HL-60 (cell line): Measurements from ENCODE around the gene POLR3A.

ENCODE experiments used
- DNase-seq, 2 experiments: peaks; one replicate each; pipeline ENCODE4 v3.0.0-alpha.2; 2010 to 2020; ENCODE audit warnings: low read depth in 1 of 2, low spot score in 1 of 2
- H3K27ac ChIP-seq: fragments of 250-450 bp; sonication (Bioruptor Pico); replicated peaks from 2 replicates; pipeline ENCODE4 v1.5.1; 2020; ENCODE audit warnings: mild to moderate bottlenecking, moderate library complexity
- H3K27me3 ChIP-seq: fragments of 250-450 bp; sonication (Bioruptor Pico); 2 replicates; pipeline ENCODE4 v1.5.1; 2021; ENCODE audit warnings: mild to moderate bottlenecking, moderate library complexity; ENCODE audit not compliant: insufficient read depth, poor library complexity, severe bottlenecking
- H3K4me3 ChIP-seq: replicated peaks from 2 replicates; pipeline ENCODE4 v1.5.1; 2011; ENCODE audit warnings: mild to moderate bottlenecking, control low read depth, low read length; ENCODE audit not compliant: insufficient read depth
- GABPA ChIP-seq: IDR thresholded peaks from 2 replicates; pipeline ENCODE4 v1.6.1; 2012; ENCODE audit warnings: low read depth
- POLR2AphosphoS5 ChIP-seq: IDR thresholded peaks from 2 replicates; pipeline ENCODE4 v1.6.1; 2012; ENCODE audit warnings: low read depth
- SPI1 ChIP-seq: IDR thresholded peaks from 2 replicates; pipeline ENCODE4 v1.6.1; 2012; ENCODE audit warnings: low read depth, mild to moderate bottlenecking, borderline replicate concordance
- TF ChIP-seq, protein P1 (sequence below): IDR thresholded peaks from one replicate; pipeline ENCODE4 v1.5.1; 2011; ENCODE audit warnings: low read length, control low read depth, inconsistent platforms; ENCODE audit not compliant: insufficient read depth
- TF ChIP-seq, protein P2 (sequence below): IDR thresholded peaks from 2 replicates; pipeline ENCODE4 v1.6.1; 2012; ENCODE audit warnings: low read depth; ENCODE audit not compliant: insufficient replicate concordance

POLR3A gene

DNA sequence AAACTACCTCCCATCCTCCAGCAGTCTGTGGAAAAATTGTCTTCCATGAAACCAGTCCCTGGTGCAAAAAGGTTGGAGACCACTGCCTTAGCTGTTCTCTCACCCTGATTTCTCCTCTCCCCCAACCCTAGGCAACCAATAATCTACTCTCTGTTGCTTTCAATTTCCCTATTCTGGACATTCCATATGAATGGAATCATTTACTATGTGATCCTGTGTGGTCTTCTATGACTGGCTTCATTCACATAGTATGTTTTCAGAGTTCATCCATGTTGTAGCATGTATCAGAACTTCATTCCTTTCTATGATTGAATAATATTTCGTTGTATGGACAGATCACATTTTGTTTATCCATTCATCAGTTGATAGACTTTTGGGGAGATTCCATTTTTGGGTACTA lies 64.5 kb downstream of the POLR3A start:
- H3K4me3 ChIP-seq, result no peak overlapping the region
- no peaks in the 10 kb centered on the region for H3K27me3 ChIP-seq
- no peak for DNase-seq
- H3K27ac ChIP-seq, result no peak overlapping the region
- TF ChIP-seq GABPA (no peak), POLR2AphosphoS5 (no peak)
- TF ChIP-seq, protein P1, sequence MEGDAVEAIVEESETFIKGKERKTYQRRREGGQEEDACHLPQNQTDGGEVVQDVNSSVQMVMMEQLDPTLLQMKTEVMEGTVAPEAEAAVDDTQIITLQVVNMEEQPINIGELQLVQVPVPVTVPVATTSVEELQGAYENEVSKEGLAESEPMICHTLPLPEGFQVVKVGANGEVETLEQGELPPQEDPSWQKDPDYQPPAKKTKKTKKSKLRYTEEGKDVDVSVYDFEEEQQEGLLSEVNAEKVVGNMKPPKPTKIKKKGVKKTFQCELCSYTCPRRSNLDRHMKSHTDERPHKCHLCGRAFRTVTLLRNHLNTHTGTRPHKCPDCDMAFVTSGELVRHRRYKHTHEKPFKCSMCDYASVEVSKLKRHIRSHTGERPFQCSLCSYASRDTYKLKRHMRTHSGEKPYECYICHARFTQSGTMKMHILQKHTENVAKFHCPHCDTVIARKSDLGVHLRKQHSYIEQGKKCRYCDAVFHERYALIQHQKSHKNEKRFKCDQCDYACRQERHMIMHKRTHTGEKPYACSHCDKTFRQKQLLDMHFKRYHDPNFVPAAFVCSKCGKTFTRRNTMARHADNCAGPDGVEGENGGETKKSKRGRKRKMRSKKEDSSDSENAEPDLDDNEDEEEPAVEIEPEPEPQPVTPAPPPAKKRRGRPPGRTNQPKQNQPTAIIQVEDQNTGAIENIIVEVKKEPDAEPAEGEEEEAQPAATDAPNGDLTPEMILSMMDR, result no peak

GRCh38 chr10:77963901-77964300 lies 65.4 kb downstream of the POLR3A start:
- H3K27me3 ChIP-seq, result no peaks in the 10 kb centered on the region
- DNase-seq, result no peak
- H3K4me3 ChIP-seq, result no peak overlapping the region
- no peak overlapping the region for H3K27ac ChIP-seq
- no peak for TF ChIP-seq SPI1
- TF ChIP-seq, protein P2, sequence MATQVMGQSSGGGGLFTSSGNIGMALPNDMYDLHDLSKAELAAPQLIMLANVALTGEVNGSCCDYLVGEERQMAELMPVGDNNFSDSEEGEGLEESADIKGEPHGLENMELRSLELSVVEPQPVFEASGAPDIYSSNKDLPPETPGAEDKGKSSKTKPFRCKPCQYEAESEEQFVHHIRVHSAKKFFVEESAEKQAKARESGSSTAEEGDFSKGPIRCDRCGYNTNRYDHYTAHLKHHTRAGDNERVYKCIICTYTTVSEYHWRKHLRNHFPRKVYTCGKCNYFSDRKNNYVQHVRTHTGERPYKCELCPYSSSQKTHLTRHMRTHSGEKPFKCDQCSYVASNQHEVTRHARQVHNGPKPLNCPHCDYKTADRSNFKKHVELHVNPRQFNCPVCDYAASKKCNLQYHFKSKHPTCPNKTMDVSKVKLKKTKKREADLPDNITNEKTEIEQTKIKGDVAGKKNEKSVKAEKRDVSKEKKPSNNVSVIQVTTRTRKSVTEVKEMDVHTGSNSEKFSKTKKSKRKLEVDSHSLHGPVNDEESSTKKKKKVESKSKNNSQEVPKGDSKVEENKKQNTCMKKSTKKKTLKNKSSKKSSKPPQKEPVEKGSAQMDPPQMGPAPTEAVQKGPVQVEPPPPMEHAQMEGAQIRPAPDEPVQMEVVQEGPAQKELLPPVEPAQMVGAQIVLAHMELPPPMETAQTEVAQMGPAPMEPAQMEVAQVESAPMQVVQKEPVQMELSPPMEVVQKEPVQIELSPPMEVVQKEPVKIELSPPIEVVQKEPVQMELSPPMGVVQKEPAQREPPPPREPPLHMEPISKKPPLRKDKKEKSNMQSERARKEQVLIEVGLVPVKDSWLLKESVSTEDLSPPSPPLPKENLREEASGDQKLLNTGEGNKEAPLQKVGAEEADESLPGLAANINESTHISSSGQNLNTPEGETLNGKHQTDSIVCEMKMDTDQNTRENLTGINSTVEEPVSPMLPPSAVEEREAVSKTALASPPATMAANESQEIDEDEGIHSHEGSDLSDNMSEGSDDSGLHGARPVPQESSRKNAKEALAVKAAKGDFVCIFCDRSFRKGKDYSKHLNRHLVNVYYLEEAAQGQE, result no peak
- TF ChIP-seq, protein P1, result no peak
- TF ChIP-seq GABPA, result no peak
- TF ChIP-seq POLR2AphosphoS5, result no peak

DNA sequence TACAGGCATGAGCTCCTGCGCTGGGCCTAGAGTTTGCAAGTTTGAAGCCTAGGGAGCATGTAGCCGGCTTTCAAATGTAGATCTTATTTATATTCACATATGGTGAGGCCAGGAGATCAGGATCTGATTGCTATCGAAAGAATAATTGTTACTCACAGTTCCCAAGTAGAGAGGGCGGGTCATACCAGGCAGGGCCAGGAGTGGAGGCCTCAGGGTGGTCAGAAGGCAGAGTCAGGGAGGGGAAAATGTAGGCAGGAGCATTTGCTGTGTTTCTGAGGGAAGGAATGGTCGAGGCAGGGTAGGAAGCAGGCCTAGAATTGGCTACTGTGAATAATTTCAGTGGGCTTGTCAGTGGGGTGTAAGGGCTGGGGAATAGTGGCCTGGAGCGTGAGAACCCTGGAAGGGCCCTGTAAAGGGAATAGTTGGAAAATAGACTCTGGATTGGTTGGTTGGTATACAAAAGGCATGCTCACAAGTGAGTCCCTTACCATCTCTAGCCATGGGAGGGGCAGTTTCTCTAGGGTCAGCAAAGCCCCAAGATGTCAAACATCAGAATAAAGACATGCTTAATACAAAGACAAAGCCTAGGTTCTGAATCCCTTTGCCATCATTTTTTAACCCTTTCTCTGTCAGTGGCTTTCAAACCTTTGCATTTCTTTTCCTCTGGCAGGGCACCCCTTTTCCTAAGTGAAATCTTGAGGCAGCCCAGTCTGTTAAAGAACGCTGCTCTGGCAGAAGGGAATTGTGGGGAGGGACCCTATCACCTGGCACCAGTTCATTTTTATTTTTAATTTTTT lies 66.8 kb downstream of the POLR3A start:
- no peak for DNase-seq
- Histone ChIP-seq H3K4me3 (no peak overlapping the region), H3K27ac (no peak overlapping the region), H3K27me3 (no peaks in the 10 kb centered on the region)
- TF ChIP-seq, protein P2, result no peak
- no peak for TF ChIP-seq GABPA
- no peak for TF ChIP-seq POLR2AphosphoS5
- TF ChIP-seq, protein P1, result no peak
- no peak for TF ChIP-seq SPI1

GRCh38 chr10:77961668-77962067 lies 67.6 kb downstream of the POLR3A start:
- no peak overlapping the region for H3K27ac ChIP-seq
- H3K4me3 ChIP-seq, result no peak overlapping the region
- no peaks in the 10 kb centered on the region for H3K27me3 ChIP-seq
- TF ChIP-seq, protein P1, result no peak
- TF ChIP-seq POLR2AphosphoS5 (no peak), SPI1 (no peak), GABPA (no peak)
- TF ChIP-seq, protein P2, result no peak
- DNase-seq, result no peak
